ENCODE data around the gene GLYAT.
"Not testable (repeated sequence)": the region's sequence is repeated elsewhere in the genome, so short reads cannot be mapped to it uniquely, and the experiment has no call there.

DNA sequence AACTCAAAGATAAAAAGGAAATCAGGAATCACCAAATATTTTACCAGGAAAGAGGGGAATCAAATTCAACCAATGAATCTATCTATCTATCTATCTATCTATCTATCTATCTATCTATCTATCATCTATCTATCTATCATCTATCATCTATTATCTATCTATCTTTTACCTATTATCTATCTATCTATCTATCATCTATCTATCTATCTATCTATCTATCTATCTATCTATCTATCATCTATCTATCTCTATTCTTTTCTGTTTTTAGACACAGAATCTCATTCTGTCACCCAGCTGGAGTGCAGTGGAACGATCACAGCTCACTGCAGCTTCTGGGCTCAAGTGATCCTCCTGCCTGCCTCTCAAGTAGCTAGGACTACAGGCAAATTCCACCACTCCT lies 54.2 kb downstream of the GLYAT start:
- TF ChIP-seq, protein P1, sequence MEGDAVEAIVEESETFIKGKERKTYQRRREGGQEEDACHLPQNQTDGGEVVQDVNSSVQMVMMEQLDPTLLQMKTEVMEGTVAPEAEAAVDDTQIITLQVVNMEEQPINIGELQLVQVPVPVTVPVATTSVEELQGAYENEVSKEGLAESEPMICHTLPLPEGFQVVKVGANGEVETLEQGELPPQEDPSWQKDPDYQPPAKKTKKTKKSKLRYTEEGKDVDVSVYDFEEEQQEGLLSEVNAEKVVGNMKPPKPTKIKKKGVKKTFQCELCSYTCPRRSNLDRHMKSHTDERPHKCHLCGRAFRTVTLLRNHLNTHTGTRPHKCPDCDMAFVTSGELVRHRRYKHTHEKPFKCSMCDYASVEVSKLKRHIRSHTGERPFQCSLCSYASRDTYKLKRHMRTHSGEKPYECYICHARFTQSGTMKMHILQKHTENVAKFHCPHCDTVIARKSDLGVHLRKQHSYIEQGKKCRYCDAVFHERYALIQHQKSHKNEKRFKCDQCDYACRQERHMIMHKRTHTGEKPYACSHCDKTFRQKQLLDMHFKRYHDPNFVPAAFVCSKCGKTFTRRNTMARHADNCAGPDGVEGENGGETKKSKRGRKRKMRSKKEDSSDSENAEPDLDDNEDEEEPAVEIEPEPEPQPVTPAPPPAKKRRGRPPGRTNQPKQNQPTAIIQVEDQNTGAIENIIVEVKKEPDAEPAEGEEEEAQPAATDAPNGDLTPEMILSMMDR (IDR thresholded peaks at IDR 0.05; ENCODE audit: insufficient read depth, low read length, poor library complexity, severe bottlenecking) = not testable (repeated sequence)
- TF ChIP-seq EZH2phosphoT487 (conservative IDR thresholded peaks at IDR 0.05; ENCODE audit: low read length) = not testable (repeated sequence)

All from SU-DHL-6 (cell line).